ENCODE data around the gene MLH1.
"Not testable (repeated sequence)": the region's sequence is repeated elsewhere in the genome, so short reads cannot be mapped to it uniquely, and the experiment has no call there.

MLH1 gene

GRCh38 chr3:37039161-37039846, 46.0 kb downstream of the MLH1 start:
- DNase-seq (ENCODE audit: low spot score) = no peak

DNA sequence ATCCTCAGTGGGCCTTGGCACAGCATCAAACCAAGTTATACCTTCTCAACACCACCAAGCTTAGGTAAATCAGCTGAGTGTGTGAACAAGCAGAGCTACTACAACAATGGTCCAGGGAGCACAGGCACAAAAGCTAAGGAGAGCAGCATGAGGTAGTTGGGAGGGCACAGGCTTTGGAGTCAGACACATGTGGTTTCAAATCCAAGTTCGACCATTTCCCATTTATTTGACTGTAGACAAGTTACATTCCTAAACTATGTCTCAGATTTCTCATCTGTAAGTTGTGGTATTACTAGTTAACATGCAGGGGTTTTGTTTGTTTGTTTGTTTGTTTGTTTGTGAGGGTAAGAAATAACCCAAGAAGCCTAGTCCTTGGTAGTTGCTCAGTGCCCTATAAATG, 46.9 kb downstream of the MLH1 start:
- DNase-seq (ENCODE audit: low spot score) = no peak

GRCh38 chr3:37041546-37042195, 48.4 kb downstream of the MLH1 start:
- DNase-seq (ENCODE audit: low spot score) = no peak

- not testable (repeated sequence) for DNase-seq (ENCODE audit: low spot score)
These were observed 49.4 kb downstream of the MLH1 start for GRCh38 chr3:37042712-37043111.

- no peak for DNase-seq (ENCODE audit: low spot score)
These were observed 57.0 kb downstream of the MLH1 start for GRCh38 chr3:37050282-37050681.

- no peak for DNase-seq (ENCODE audit: low spot score)
These were observed 59.5 kb downstream of the MLH1 start for GRCh38 chr3:37052860-37053259.

DNA sequence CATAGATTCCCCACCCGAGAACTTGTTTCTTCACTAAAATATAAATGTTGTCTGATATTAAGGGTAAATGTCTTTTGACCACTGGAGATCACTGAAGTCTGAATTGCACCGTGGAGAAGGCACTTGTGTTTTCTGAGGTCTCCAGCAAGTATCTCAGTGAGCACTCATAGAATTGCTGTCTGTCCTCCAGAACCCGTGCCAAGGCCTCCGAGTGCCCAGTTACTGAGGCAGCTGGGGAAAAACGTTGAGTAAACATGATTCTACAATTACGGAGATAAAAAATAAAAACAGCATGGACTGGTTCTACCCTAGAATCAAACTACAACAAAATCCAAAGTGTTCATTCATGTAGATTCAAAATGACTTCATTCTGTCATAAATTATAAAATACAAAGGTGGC, 60.0 kb downstream of the MLH1 start:
- DNase-seq (ENCODE audit: low spot score) = no peak

DNA sequence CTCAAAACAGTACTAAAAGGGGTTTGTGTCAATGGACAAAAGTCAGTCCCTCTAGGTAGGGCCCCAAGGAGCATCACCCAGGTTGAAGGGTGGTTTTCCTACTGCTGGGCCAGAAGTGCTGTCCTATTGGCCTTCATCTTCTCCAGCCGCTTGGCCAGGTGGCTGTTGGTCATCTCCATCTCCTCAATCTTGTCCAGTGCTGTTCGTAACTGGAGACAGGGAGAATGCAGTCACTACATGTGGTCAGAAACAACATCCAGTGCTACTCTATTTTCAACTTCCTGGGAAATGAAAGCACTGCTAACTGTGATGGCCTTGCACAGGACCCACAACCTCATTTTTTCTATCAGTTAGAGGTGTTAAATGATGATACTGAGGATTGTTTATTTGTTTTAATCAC, 60.4 kb downstream of the MLH1 start:
- DNase-seq (ENCODE audit: low spot score) = no peak

- no peak for DNase-seq (ENCODE audit: low spot score)
These were observed 61.1 kb downstream of the MLH1 start for GRCh38 chr3:37054370-37054769.

- not testable (repeated sequence) for DNase-seq (ENCODE audit: low spot score)
These were observed 61.8 kb downstream of the MLH1 start for GRCh38 chr3:37055077-37055476.

DNA sequence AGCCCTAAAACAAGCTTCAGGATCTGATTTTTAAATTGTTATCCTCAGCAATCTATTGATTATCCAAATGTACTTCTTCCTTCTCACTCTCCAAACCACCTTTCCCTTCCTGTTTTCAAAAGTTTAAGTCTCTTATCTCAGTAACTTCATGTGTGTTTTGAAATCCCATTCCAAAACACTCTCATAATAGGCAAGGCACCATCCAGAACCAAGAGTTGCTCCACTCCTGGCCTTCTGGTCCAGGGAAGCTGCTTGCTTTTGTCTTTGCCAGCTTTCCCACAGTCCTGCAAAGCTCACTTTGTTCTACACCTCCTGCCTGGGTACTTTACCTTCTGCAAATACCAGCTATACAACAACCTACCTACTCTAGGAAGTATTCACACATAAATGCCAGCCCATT, 63.5 kb downstream of the MLH1 start:
- no peak for DNase-seq (ENCODE audit: low spot score)

DNA sequence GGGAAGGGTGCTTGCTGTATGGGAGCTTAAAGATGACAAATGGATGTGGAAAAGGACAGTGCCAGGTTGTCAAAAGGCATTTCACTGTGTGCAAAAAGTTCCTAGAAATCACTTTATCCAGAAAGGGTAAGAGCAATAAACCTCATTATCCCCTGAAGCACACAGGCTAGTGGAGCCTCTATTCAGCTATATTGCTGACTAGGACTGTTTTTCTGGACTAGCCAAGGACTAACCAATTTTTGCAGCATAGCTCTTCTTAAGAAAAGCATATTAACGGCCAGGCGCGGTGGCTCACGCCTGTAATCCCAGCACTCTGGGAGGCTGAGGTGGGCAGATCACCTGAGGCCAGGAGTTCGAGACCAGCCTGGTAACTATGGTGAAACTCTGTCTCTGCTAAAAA, 64.8 kb downstream of the MLH1 start:
- DNase-seq (ENCODE audit: low spot score) = no peak

DNA sequence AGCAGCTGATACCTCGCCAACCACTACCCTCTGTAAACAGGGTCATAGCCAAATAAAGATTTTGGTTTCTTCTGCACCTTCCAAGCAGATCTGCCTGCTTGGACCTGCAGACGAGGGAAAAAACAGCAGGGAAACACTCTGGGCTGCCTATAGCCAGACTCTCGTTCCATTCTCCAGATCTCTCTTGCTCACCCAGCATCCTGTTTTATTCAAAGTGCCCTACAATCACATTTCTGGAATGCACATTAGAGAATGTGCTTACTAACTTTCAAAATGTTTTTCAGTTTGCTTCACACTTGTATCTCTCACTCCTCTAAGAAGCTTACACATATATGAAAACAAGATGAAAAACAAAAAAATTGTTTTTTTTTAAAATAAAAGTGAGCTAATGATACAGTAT, 71.4 kb downstream of the MLH1 start:
- no peak for DNase-seq (ENCODE audit: low spot score)

- DNase-seq (ENCODE audit: low spot score) = no peak
These were observed 74.3 kb downstream of the MLH1 start for GRCh38 chr3:37067577-37067976.

DNA sequence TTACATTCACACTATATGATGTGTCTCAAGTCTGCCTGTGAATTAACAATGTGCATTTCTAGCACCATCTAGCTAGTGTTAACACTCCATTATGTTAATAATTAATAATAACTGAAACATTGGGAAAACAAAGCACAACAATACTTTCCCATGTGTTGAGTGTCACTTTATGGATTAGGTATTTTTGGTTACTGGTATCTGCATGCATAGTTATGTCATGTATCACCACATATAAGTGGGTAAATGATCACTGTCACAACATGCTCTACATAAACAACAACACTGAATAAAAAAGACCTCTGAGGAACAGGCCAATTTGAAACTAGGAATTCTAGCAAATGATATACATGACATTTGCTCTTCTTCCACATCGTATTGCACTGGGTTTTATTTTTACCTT, 74.7 kb downstream of the MLH1 start:
- DNase-seq (ENCODE audit: low spot score) = no peak

DNA sequence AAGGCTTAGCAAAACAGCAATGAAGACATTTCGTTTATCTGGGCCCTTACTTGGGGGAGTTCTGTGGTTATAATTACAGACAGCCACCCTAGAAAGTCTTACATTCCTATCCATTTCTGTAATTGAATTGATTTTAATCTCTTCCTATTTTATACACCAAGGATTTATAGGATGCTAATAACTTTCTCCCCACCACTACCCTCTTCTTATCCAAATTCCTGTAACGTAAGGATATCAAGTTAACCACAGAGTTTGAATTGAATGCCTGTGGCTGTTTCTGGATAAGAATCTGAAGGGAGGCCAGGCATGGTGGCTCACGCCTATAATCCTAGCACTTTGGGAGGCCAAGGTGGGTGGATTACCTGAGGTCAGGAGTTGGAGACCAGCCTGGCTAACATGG, 78.6 kb downstream of the MLH1 start:
- no peak for DNase-seq (ENCODE audit: low spot score)

DNA sequence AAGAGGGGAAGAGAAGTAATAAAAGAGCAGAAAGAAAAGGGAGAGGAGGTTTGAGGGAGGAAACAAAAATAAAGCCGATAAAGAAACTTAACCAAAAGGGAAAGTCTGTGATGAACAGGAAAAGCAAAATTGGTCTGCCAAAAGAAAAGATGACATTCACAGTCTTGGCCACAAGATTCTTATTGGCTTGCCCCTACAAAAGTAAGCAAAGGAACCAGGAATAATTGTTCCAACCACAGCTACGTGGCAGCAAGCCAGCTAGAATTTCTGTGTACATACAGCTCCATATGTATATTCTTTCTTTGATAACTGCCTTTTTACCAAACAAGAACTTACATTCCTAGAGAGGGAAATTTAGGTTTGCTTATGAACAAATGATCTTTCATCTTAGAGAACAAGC, 79.6 kb downstream of the MLH1 start:
- DNase-seq (ENCODE audit: low spot score) = no peak

- no peak for DNase-seq (ENCODE audit: low spot score)
These were observed 80.9 kb downstream of the MLH1 start for GRCh38 chr3:37074178-37074577.

- no peak for DNase-seq (ENCODE audit: low spot score)
These were observed 82.6 kb downstream of the MLH1 start for GRCh38 chr3:37075955-37076354.

DNA sequence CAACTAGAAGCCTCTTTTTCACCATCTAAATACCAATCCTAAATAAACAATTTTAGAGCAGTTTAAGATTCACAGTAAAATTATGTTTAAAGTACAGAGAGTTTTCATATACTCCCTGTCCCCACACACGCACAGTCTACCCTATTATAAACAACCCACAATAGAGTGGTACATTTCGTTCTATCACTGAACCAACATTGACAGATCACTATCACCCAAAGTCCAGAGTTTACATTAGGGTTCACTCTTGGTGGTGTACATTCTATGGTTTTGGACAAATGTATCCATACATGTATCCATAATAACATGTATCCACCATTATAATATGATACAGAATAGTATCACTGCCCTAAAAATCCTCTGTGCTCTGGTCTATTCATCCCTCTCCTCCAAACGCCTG, 89.0 kb downstream of the MLH1 start:
- no peak for DNase-seq (ENCODE audit: low spot score)

GRCh38 chr3:37086918-37087317, 93.6 kb downstream of the MLH1 start:
- DNase-seq (ENCODE audit: low spot score) = no peak

DNA sequence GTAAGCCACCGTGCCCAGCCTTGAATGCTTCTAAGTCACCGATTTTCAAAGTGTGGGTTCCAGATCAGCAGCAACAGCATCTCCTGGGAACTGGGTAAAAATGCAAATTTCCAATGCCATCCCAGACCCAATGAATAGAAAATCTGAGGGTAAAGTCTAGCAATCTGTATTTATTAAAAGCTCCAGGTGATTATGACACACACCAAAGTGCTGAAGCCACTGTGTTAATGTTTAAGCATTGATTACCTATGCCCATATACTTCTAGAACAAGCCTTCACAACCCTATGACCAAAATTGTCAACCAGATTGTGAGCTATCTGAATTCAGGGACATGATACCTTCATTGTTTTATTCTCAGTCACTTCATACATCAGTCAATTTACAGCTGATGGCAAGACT, 94.6 kb downstream of the MLH1 start:
- no peak for DNase-seq (ENCODE audit: low spot score)

DNA sequence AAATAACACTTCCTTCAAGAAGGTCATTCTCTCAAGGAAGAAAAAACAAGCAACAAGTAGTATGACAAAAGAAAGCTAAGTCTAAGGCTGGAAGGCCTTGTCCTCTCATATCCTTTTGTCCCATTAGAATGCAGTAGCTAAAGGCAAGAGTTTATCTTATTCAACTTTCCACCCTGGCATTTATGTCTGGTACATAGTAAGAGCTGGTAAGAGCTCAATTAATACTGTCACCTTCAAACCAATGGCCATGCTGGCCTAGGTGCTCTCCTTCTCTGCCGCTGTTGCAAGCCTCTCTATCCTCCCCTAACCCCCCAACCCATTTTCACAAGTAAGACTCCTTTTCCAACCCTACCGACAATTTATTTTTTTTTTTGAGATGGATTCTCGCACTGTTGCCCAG, 99.2 kb downstream of the MLH1 start:
- no peak for DNase-seq (ENCODE audit: low spot score)

DNA sequence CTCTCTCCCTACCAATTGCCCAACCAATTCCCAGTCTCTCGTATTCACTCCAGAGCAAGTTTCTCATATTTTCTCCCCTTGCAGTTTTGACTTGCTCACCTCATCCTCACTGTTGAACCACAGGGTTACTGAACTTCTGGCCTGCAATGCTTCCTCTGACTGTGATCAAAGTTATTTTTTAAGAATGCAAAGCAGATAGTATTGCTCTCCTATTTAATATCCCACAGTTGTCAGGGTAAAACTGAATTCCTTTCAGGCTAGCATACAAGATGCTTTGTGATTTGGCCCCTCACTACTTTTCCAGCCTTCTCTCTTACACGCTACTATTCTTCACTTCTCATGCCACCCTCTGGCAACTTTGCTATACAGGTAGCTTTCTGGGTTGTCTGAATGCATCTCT, 100.2 kb downstream of the MLH1 start:
- no peak for DNase-seq (ENCODE audit: low spot score)

Measured in putamen (tissue), 1 donor.